Endothelial cell of umbilical vein (primary cell): ENCODE measurements around the gene SLC35E2B.

Experiments used
- CTCF ChIP-seq, 2 donors: IDR thresholded peaks; 1 replicate in 1 of 2; 2 replicates in 1 of 2; pipeline ENCODE4 v1.5.1; 2011; ENCODE audit warnings: low read length in 2 of 2, mild to moderate bottlenecking in 2 of 2, moderate library complexity in 2 of 2, control low read depth in 1 of 2, inconsistent platforms in 1 of 2, low read depth in 1 of 2; ENCODE audit not compliant: insufficient read depth in 1 of 2; ENCODE audit errors: extremely low read depth in 1 of 2
- EZH2 ChIP-seq: IDR thresholded peaks from 2 replicates; pipeline ENCODE4 v1.6.1; 2012; ENCODE audit warnings: borderline replicate concordance, low read depth, mild to moderate bottlenecking, moderate library complexity, low read length, inconsistent platforms; ENCODE audit not compliant: severe bottlenecking
- JUN ChIP-seq: IDR thresholded peaks from 2 replicates; pipeline ENCODE4 v1.6.1; 2011; ENCODE audit warnings: borderline replicate concordance, low read depth; ENCODE audit not compliant: insufficient read length, insufficient read depth
- MYC ChIP-seq: IDR thresholded peaks from one replicate; pipeline ENCODE4 v1.6.1; 2011; ENCODE audit warnings: mild to moderate bottlenecking, low read depth, low read length
- POLR2A ChIP-seq: IDR thresholded peaks from 2 replicates; pipeline ENCODE4 v1.6.1; 2012; ENCODE audit warnings: low read depth, mild to moderate bottlenecking, control low read depth, low read length
- POLR2AphosphoS5 ChIP-seq: IDR thresholded peaks from 2 replicates; pipeline ENCODE4 v1.6.1; 2012; ENCODE audit warnings: low read depth, mild to moderate bottlenecking, control low read depth, low read length, moderate library complexity; ENCODE audit not compliant: insufficient read depth

DNA sequence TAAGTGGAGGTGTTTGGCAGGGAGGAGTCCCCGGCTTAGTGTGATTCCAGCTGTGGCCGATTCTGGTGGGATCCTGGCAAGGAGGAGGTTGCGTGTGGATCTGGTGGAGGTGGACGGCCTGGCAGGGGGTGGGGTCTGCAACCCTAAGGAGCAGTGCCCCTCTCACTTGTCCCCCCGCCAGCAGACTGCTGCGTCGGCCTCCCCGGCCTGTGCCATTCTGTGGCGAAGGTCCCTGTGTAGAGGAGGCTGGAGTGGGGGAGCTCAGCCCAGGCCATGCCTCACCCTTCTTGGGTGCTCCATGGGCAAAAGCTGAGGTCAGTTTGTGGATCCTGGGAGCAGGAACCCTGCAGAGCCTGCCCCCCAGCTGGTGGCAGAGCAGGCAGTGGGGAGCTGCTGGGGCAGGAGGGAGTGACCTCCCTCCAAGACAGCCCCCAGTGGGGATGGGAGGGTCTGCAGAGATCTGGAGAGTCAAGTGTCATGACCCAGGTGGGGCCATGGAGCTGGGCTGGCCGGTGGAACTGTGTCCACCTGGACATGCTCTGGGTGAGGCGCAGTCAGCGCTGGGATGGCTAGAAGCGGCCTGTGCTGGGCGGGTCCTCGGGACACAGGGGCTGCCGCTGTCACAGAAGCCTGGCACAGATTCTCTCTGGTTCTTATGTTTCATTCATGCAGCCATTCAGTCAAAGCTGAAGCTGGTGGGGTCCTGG lies 72.0 kb downstream of the SLC35E2B start:
- TF ChIP-seq CTCF (IDR thresholded peaks at IDR 0.05; ENCODE audit: extremely low read depth in 1 of 2, insufficient read depth in 1 of 2, low read depth in 1 of 2, low read length in 2 of 2) (no peak), POLR2AphosphoS5 (no peak), POLR2A (no peak), JUN (no peak), EZH2 (no peak), MYC (no peak)
